ENCODE data around the gene KLRC3. TPM values are rescaled to one million over a fixed set of nuclear protein-coding genes. Genes with fewer than 3 reads are reported as not detected.
"Not testable (repeated sequence)": the region's sequence is repeated elsewhere in the genome, so short reads cannot be mapped to it uniquely, and the experiment has no call there.

KLRC3 gene
- total RNA-seq, 4 donors from 2014 or later = not detected

GRCh38 chr12:10381928-10382628, 38.3 kb downstream of the KLRC3 start:
- intact Hi-C loops (cut with DNase I; ENCODE audit: low total_unique reads) = no loop called here
- WGBS, 2 donors = 95% methylated on average over 4 of the region's 4 CpGs

GRCh38 chr12:10378737-10379136, 41.7 kb downstream of the KLRC3 start:
- intact Hi-C loops (cut with DNase I; ENCODE audit: low total_unique reads); H3K4me3 ChIP-seq (ENCODE audit: low read depth, poor library complexity, severe bottlenecking); DNase-seq (ENCODE audit: low spot score in 2 of 2): not testable (repeated sequence)
- 68 to 71% methylated on average over 2 of the region's 2 CpGs for WGBS, 2 donors

More at GRCh38 chr12:10381928-10382628, 38.3 kb downstream of the KLRC3 start:
- H3K4me3 ChIP-seq (ENCODE audit: low read depth, poor library complexity, severe bottlenecking) = no peak overlapping the region
- no peak for DNase-seq (ENCODE audit: low spot score in 2 of 2)
- no peak for TF ChIP-seq POLR2A (IDR thresholded peaks at IDR 0.05)
- no peak for TF ChIP-seq CTCF (IDR thresholded peaks at IDR 0.05)

GRCh38 chr12:10374624-10375018, 45.8 kb downstream of the KLRC3 start:
- H3K4me3 ChIP-seq (ENCODE audit: low read depth, poor library complexity, severe bottlenecking) = no peak overlapping the region
- intact Hi-C loops (cut with DNase I; ENCODE audit: low total_unique reads) = no loop called here
- TF ChIP-seq POLR2A (IDR thresholded peaks at IDR 0.05) (no peak), CTCF (IDR thresholded peaks at IDR 0.05) (no peak)
- WGBS, 2 donors = 89 to 91% methylated on average over 3 of the region's 3 CpGs
- no peak for DNase-seq (ENCODE audit: low spot score in 2 of 2)

GRCh38 chr12:10372559-10372958, 47.8 kb downstream of the KLRC3 start:
- no peak for DNase-seq (ENCODE audit: low spot score in 2 of 2)
- TF ChIP-seq CTCF (IDR thresholded peaks at IDR 0.05) (no peak), POLR2A (IDR thresholded peaks at IDR 0.05) (no peak)
- intact Hi-C loops (cut with DNase I; ENCODE audit: low total_unique reads) = no loop called here
- 50 to 56% methylated on average over 1 of the region's 1 CpG for WGBS, 2 donors
- no peak overlapping the region for H3K4me3 ChIP-seq (ENCODE audit: low read depth, poor library complexity, severe bottlenecking)

GRCh38 chr12:10371893-10372535, 48.4 kb downstream of the KLRC3 start:
- DNase-seq (ENCODE audit: low spot score in 2 of 2); intact Hi-C loops (cut with DNase I; ENCODE audit: low total_unique reads); H3K4me3 ChIP-seq (ENCODE audit: low read depth, poor library complexity, severe bottlenecking): not testable (repeated sequence)
- WGBS, 2 donors = 61 to 64% methylated on average over 6 of the region's 6 CpGs

GRCh38 chr12:10369557-10370415, 50.6 kb downstream of the KLRC3 start:
- H3K4me3 ChIP-seq (ENCODE audit: low read depth, poor library complexity, severe bottlenecking) = no peak overlapping the region
- TF ChIP-seq CTCF (IDR thresholded peaks at IDR 0.05) (no peak), POLR2A (IDR thresholded peaks at IDR 0.05) (no peak)
- 87 to 93% methylated on average over 8 of the region's 8 CpGs for WGBS, 2 donors
- DNase-seq (ENCODE audit: low spot score in 2 of 2) = no peak
- intact Hi-C loops (cut with DNase I; ENCODE audit: low total_unique reads) = no loop called here

All from lower leg skin (tissue), 4 donors.